GM21515 (cell line): ENCODE data around the gene CDC26.
A peak's percentile ranks its signal among the peaks of the same experiment; 100 is the strongest.

Source experiments
- ATAC-seq: cut with Tn5 transposase; IDR thresholded peaks from one replicate; pipeline ENCODE4 v1.9.1; 2021; ENCODE audit not compliant: unreplicated experiment

Gene CDC26

DNA sequence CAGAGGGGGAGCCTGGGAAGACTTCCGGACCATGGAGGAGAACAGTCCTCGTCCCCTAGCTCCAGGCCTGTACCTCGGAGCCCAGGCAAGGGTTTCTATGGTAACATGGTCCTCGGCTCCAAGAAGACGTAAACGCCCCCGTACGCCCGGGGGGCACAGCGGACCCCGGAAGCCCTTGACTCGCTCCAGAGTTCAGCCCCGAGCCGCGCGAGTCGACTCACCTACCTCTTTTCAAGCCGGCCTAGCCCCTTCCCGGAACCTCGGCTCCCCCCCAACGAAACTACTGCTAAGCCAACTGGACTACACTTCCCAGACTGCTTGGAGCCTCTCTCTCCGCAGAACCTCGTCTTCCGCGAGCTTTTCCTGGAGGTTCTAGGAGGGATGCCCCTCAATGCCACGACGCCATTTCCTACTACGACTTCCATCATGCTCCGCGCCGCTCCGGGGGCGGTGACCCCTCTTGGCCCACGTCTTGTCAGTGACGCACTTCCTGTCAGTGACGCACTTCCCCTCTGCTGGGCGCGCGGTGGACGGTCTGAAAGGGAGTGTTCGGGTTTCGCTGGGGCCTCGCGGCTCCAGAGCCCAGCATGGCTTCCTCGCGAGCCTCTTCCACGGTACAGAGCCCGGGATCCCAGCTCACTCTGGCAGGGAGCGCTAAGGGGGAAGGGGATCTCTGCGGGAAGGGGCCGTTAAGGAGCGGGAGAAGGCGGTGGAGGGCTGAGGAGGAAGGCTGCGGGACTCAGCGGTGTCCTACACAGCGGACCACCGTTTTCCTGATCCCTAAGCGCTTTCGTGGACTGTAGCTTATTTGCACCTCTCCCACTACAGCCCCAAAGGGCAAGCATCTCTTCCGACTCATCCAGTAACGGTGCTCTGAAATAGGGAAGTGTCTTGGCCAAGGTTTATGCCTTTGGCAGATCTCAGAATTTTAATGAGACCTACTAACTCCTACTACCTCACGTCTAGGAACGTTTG lies at the start of gene CDC26, which contains the start of gene PRPF4:
Gene CDC26 (minus strand): TSS at position 416 of the 975 bp plus-strand sequence. CDS start 3,065 bp downstream, outside the sequence.
Gene PRPF4 (plus strand): TSS at position 502 of the 975 bp plus-strand sequence. CDS start 86 bp downstream, at position 588.
- peak; percentile 98 for ATAC-seq

DNA sequence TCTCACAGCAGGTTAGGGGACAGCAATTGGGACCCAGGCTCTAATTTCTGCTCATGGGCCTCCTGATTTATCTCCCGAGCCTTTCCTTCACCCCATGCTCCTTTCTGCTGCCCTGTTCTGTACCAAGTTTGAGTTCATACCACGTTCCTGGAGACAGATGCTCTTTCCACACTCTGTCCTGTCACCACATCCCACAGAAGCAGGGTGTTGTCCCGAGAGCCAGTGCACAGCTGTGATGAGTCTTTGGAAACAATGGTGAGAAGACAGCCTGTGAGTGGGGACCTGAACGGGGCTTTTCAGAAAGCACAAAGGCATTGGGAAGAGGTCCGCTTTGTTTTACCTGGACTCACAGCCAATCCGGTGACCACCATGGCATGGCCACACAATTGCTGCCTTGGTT lies 47.3 kb upstream of the CDC26 start:
- no peak for ATAC-seq

DNA sequence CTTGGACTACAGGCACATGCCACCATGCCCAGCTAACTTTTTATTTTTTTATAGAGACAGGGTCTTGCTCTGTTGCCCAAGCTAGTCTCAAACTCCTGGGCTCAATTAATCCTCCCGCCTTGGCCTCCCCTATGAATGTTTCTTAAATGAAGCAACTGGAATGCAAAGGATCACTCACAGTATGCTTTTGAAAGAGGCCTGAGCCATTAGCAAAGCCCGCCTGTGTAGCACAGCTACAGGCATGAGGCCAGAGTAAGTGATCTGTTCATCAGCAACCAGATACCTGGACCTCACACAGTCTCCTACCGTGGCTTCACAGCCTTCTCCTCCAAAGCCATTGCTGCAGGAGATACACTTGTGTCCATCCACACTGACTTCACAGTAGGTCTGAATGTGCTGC lies 44.7 kb upstream of the CDC26 start:
- no peak for ATAC-seq

DNA sequence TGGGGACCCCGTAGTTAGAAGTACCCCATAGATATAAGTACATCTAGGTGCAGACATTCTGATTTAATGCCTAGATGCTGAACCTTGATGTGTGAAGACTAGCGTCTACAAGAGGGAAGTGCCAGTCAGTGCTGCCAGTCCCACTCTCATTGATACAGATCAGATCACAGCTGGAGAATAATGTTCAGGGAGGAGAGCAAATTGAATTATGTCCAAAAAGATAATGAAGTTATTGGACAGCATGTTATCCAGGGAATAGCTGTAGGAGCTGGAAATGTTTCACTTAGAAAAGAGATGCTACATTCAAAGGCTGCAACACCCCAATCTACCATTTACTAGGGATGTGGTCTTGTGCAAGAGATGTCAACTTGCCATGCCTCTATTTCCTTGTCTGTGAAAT lies 43.7 kb upstream of the CDC26 start:
- no peak for ATAC-seq

DNA sequence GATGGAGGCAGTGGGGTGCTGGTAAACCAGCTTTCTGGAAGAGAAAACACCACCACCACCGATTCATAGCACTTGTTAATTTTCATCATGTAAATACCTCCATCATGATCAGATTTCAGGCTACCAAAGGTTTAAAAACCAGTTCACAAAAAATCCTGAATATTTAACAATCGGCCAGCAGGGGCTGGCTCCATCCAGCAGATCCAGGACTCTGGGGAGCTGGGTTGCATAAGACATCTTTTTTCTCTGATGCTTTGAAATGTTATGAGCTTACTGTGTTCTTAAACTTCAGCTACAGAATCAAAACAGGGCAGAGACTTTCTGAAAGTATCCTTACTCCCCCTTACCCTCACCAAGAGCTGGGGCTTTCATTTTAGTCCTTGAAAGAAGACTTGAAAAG lies 42.4 kb upstream of the CDC26 start:
- no peak for ATAC-seq

DNA sequence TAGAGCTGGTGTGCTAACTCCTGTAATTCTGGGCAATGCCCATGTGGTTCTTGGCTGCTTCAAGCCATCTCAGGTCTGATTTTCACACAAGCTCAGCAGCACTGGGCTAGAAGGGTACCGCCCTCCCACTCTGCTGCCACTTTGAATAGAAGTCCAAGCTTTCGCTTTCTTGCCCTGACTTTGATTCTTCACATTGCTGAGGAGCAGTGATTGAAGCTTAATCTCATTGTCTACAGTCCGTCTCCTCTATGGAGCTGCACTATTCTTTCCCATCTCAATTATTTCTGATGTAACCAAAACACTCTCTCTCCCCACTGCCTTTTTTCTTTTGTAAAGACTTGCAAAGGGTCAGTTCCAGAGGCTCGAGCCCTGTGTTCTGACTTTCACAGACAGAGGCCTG lies 40.7 kb upstream of the CDC26 start:
- no peak for ATAC-seq

DNA sequence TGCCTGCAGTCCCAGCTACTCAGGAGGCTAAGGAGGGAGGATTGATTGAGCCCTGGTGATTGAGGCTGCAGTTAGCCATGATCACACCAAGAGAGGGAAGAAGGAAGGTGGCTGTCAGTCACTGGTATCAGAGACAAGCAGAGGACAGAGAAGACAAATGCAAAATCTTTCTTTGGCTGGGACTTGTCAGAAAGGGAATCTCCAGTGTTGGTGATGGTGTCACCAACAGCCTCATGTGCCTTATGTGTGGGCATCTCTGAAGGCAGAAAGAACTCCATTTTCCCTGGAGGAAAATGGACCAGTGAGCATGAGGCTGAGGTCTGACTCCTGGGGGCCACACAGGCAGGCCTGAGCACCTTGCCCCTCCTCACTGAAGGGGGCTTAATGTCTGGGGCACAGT lies 39.9 kb upstream of the CDC26 start:
- ATAC-seq: no peak

DNA sequence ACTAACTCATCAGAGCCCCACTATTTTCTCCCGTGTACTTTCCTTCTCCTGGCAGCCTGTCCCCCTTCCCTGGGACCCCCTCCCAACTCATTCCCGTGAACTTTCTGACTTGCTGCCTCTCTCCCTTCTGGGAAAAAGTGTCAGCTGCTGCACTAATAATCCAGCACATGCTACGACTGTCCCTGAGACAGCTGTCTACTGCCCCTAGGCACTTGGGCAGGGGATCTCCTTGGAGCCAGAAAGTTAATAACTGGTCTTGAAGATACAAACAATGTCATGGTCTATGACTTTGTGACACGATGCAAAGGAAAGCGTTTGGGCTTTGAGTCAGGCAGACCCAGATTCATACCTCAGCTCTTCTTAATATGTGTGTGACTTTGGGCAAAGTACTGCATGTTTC lies 37.9 kb upstream of the CDC26 start:
- no peak for ATAC-seq

DNA sequence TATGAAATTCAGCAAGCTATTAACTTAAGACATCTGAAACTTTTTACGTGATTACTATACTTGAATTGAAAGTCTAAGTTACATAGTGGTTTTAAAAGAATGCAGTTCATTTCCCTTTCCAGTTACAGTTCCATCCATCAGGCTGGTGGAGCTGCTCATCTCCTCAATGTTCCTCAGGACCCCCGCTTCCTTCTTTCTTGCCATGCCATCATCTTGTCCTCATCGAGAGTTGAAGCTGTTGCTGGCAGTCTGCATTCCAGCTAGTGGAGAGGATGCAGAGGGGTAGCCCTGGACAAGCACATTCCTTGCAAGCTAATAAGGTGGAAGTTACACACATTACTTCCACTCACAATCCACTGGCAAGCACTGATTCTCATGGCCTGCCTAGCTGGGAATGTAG lies 36.6 kb upstream of the CDC26 start:
- ATAC-seq: no peak

DNA sequence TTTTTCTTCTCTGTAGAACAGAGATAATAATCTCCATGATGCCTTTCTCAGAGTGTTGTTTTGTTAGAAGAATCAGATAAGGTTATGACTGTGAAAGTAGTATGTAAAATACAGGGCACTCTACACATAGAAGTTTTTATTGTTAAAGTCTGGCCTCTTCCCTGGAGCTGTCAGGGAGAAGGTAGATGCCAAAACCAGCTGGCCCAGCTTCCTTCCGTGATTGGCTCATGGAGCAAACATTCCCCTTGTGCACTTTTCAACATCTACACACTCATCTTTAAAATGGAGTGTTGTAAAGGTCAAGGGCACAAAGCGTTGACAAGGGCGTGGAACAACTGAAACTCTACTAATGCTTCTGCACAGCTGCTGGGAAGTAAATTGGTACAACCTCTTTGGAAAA lies 35.2 kb upstream of the CDC26 start:
- no peak for ATAC-seq

DNA sequence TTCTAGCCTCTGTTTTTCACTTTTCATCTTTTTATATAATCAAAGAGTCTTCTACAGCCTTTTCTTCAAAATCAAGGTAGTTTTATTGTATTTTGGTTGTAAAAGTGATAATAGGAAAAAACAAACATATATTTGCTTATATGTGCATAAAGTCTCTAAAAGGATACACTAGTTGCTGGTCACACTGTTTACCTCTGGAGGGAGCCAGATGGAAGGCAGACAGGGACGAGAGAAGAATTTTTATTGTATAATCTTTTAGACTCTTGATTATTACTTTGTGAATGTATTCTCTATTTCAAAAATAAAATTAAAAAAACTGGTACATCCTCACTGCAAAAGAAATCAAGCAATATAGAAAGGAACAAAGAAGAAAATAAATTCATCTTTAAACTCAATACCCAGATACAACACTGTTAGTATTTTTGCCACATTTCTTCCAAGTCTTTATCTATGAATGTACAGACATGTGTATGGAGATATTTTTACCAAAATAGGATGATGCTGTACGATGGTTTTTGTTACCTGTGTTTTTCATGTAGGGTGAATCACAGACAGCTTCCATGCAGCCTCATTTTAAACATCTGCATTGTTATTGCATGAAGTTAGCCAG lies 33.9 kb upstream of the CDC26 start:
- no peak for ATAC-seq

DNA sequence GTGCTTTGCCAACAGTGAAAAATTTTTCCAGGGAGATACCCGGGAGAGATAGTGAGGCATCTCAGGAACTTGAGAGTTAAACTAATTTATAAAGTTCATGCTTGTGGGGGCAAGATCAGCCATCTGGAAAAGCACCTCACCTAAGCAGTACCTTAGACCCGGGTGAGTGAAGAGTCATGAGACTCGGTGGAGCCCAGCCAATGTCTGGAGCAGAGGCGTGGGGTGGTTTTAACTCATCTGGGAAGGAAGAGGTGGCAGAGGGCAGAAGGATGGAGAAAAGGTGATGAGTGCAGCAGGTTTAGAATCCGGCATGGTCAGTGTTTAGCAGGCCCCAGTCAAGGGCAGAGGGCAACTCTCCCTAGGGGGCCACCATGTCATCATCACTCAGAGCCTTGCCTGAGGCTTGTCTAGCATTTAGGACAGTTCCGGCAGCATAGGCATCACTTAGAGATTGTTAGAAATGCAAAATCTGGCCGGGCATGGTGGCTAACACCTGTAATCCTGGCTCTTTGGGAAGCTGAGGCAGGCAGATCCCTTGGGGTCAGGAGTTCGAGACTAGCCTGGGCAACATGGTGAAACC lies 32.1 kb upstream of the CDC26 start:
- no peak for ATAC-seq

DNA sequence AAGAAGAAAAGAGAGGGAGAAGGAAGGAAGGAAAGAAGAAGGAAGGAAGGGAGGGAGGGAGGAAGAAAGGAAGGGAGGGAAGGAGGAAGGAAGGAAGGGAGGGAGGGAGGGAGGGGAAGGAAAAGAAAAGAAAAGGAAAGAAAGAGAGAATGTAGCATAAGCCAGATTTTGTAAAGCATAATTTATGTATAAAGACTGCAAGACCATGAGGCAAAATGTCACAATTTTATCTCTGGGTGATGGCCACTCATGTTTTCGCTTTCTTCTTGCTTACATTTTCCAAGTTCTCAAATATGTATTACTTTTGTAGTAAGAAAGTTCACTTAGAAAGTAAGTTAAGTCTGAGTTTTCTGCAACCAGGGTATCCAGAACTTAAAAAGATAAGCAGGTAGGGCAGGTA lies 31.2 kb upstream of the CDC26 start:
- no peak for ATAC-seq

DNA sequence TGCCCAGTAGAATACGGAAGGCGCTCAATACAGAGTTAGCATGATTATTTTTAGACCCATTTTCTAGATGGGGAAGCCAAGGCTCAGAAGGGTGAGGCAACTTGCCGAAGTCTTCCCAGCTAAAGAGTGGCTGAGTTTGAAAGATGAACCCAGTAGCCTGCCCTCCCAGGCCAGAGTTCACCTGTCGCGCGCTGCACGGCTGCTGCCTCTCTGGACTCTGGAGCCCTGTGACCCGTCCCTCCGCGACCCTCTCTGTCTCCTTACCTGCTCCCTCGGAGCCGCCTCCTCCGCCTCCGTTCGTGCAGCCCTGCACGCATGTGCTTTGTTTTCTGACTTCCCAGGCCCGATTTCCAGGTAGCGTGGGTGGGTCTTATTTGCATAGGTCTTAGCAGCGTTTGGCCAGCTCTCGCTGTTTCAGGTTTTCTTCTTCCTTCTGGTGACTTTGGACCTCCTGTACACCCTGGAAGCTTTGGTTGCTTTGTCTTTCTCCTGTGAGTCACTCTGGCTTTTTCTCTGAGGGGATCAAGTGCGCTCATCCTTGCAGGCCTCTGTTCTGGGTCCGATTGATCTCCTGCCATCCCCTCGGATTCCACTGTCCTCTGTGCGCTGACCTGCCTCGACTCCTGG lies 27.5 kb upstream of the CDC26 start, which contains the start of gene RNF183:
Gene RNF183 (minus strand): TSS at position 585 of the 627 bp plus-strand sequence. CDS start 5,192 bp downstream, outside the sequence.
- no peak for ATAC-seq

DNA sequence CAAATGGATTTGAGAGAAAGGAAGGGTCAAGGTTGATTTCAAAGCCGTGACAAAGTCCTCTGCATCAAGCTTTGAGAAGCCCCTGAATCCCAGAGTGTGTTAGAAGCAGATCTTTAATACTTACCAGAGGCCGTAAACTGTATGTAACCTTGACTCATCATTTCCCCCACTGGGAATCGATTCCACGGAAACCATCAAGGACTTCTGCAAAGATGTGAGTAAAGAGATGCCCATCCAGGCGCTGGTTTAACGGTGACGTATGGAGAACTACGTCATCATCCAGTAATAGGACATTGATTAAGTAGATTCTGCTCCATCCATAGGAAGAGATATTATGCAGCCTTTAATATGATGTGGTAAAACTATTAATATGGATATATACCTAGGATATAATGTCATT lies 26.2 kb upstream of the CDC26 start:
- ATAC-seq: no peak

DNA sequence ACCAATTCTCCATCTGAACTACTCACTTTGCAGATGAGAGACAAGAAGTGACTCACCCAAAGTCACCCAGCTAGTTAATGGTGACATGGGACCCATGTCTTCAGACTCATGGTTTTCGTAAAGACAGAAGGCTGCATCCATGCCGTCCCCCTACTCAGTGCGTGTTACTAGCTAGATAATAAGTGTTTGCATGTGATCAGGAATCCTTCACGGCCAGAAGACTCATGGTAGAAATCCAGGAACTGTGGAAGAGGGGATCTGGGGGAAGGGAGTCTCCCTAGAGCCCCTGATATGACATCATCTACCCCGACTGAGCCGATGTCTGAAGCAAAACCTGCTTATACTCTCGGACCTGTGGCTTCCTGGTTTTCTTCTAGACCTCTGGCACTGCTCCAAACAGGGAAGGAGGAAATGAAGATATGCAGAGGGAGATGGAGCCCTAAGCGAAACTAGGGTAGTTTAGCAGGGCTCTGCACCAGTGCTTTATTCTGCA lies 24.5 kb upstream of the CDC26 start:
- ATAC-seq: no peak

DNA sequence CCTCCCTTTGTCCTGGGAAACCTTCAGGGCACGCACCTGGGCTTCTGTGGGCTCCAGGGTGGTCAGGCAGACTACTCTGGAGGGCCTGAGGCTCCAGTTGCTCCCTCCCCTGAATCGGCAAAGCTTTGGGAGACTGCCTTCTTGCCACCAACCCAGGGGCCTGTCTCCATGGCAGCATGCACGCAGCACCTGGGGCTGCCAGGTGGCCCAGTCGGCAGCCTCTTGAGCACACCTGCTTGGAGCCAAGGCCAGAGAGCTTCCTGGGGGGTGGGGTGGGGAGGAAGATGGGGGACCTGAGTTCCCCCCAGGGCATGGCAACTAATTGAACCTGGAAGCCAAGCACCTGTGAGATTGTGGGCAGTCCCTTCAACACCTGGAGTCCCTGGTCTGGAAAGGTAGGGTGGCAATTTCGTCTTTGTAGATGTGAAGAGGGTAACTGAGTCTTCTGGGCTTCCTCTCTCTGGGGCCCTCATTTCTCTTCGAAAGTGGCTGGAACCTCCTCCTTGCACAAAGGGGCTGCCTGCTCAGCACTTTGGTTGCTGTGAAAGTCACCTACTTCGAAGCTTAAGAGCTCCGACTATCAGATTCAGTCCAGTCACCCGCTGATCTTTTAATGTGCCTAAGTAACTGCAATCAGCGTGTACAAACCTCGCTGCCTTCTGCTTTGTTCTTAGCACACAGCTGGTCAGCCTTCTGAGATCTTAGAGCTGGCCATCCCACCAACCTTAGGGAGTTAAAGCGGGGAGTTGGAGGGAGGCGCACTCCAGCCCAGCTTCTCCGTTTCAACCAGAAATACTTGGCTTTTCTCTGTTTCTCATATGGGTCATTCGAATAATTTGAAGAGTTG lies 23.8 kb upstream of the CDC26 start:
- ATAC-seq: no peak

DNA sequence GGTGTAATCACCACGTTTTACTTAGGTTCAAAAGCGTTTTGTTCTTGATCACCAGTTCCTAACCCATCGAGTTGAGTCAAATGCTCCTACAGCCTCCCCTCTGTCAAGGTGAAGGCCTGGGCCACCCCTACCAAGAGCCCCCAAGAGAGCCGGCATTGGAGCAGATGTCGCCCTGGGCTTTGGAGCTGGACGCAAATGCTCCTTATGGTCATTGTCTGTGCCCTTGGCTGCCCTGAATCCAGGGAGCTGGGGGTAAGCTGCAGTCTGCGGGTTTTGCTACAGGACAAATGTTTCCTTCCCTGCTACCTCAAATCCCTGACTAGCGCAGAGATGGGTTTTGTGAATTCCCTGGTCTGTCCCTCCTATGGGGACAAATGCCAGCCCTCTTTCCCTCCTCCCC lies 22.9 kb upstream of the CDC26 start:
- no peak for ATAC-seq

DNA sequence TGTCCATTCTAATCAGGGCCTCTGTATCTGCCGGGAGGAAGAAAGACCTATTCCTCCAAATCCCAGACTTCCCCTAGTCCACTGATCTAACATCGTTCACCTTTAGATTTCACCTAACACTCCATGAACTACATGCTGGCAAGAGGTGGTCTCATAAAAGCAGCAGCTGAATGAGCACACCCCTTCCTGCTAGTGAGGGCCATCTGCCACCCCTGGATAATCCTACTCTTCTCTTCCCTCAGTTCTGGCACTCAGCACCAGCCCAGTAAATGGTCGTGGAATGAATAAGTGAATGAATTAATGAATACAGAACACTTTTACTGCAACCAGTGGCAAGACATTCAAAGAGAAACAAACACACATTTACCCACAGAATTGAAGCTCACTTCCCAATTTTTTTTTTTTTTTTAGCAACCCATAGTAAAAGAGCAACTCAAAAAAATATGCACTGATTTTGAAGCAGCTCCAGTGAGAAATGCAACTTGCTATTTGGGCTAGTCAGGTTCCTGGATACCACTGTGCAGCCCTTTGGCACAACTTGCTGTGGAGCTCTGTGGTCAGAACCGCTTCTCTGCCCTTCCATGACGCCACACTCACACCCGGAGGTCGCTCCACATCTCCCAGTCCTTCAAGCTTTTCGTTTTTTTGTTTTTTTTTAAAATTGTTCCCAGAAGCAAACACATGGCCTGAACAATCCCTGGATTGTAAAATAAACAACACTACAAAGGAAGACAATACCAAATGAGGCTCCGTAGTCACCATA lies 21.6 kb upstream of the CDC26 start:
- ATAC-seq: no peak
